Endodermal cell (in vitro differentiated cells): ENCODE measurements around the gene MTFR1L. TPM values are rescaled to one million over a fixed set of nuclear protein-coding genes. Genes with fewer than 3 reads are reported as not detected.
A peak's percentile ranks its signal among the peaks of the same experiment; 100 is the strongest.

Source experiments
- DNase-seq: peaks from one replicate; pipeline ENCODE4 v3.0.0-alpha.2; 2017
- H3K27ac ChIP-seq: 2 replicates; pipeline ENCODE4 v1.5.1; 2013; ENCODE audit warnings: mild to moderate bottlenecking, low read depth, low read length, moderate library complexity
- H3K27me3 ChIP-seq: 2 replicates; pipeline ENCODE4 v1.6.1; 2013; ENCODE audit warnings: mild to moderate bottlenecking, low read length, moderate library complexity; ENCODE audit not compliant: insufficient read depth, control insufficient read depth, poor library complexity, severe bottlenecking
- H3K36me3 ChIP-seq: 2 replicates; pipeline ENCODE4 v1.7.0; 2013; ENCODE audit warnings: mild to moderate bottlenecking, low read length, moderate library complexity; ENCODE audit not compliant: control insufficient read depth, insufficient read depth
- H3K4me1 ChIP-seq: one replicate; pipeline ENCODE4 v1.7.0; 2013; ENCODE audit warnings: low read length; ENCODE audit not compliant: control insufficient read depth, insufficient read depth
- H3K4me3 ChIP-seq: 2 replicates; pipeline ENCODE4 v1.5.1; 2013; ENCODE audit warnings: mild to moderate bottlenecking, low read length, moderate library complexity
- H3K9ac ChIP-seq: 2 replicates; pipeline ENCODE4 v1.6.1; 2013; ENCODE audit warnings: mild to moderate bottlenecking, low read length, moderate library complexity; ENCODE audit not compliant: poor library complexity, severe bottlenecking; ENCODE audit errors: extremely low read depth
- H3K9me3 ChIP-seq: 2 replicates; pipeline ENCODE4 v1.6.1; 2013; ENCODE audit warnings: mild to moderate bottlenecking, low read length, moderate library complexity; ENCODE audit not compliant: control insufficient read depth
- H3K27ac Mint-ChIP-seq: 2 replicates; pipeline ENCODE4 v1.8.0; 2020; ENCODE audit warnings: mixed read lengths
- H3K27me3 Mint-ChIP-seq: 2 replicates; pipeline ENCODE4 v1.8.0; 2021; ENCODE audit warnings: mild to moderate bottlenecking, mixed read lengths; ENCODE audit not compliant: insufficient read depth
- H3K36me3 Mint-ChIP-seq: 2 replicates; pipeline ENCODE4 v1.8.0; 2020; ENCODE audit warnings: low read depth, mixed read lengths
- H3K4me1 Mint-ChIP-seq: 2 replicates; pipeline ENCODE4 v1.8.0; 2020; ENCODE audit warnings: mixed read lengths
- H3K4me3 Mint-ChIP-seq: 2 replicates; pipeline ENCODE4 v1.8.0; 2020; ENCODE audit warnings: mild to moderate bottlenecking, moderate library complexity, mixed read lengths
- H3K9me3 Mint-ChIP-seq: 2 replicates; pipeline ENCODE4 v1.8.0; 2020; ENCODE audit warnings: mild to moderate bottlenecking, mixed read lengths
- CTCF ChIP-seq: fragments of 200-600 bp; sonication (generic); conservative IDR thresholded peaks from 2 replicates; pipeline ENCODE4 v1.5.0; 2021; ENCODE audit warnings: antibody characterized with exemption, mild to moderate bottlenecking
- WGBS, 2 experiments: methylation state at CpG; one replicate each; pipeline versions ENCODE4 v1.1.5 to v1.1.7; 2013; ENCODE audit warnings: missing lambda C conversion rate in 2 of 2, mixed read lengths in 1 of 2; ENCODE audit not compliant: insufficient coverage in 1 of 2, insufficient read length in 1 of 2; 5-methylcytosine and 5-hydroxymethylcytosine counted together
- total RNA-seq, 2 donors: library from RNA; stranded (reverse); fragmentation: NEBNext Ultra II Directional in 1 of 2; extraction: Animal tissue kit (Norgen Biotek cat#: 25700) in 1 of 2; gene quantifications; 2 replicates in 1 of 2; 3 replicates in 1 of 2; pipeline ENCODE4 v1.2.1, GENCODE V29; 2021

Gene MTFR1L
- total RNA-seq, 2 donors from 2014 or later, result 31.6 to 36.2 TPM

- Histone ChIP-seq H3K9me3 (no peaks in the 10 kb centered on the region), H3K36me3 (peaks cover 7% of the 10 kb centered on the region), H3K27ac (peak overlapping the region; percentile 76), H3K9ac (peak overlapping the region; percentile 64), H3K27me3 (no peaks in the 10 kb centered on the region), H3K4me3 (peak overlapping the region; percentile 87), H3K4me1 (peaks cover 5% of the 10 kb centered on the region)
- peak; percentile 45 for DNase-seq
- Mint-ChIP-seq H3K9me3 (no peaks in the 10 kb centered on the region), H3K27ac (peak overlapping the region; percentile 96), H3K36me3 (peaks cover 18% of the 10 kb centered on the region), H3K27me3 (peaks cover 9% of the 10 kb centered on the region), H3K4me3 (peak overlapping the region; percentile 81), H3K4me1 (peaks cover 29% of the 10 kb centered on the region)
- TF ChIP-seq CTCF, result no peak
- WGBS, 2 experiments, result 94 to 96% methylated on average over 5 to 6 of the region's 6 CpGs
Observed at GRCh38 chr1:25818569-25818968, 1.2 kb upstream of the MTFR1L start.

DNA sequence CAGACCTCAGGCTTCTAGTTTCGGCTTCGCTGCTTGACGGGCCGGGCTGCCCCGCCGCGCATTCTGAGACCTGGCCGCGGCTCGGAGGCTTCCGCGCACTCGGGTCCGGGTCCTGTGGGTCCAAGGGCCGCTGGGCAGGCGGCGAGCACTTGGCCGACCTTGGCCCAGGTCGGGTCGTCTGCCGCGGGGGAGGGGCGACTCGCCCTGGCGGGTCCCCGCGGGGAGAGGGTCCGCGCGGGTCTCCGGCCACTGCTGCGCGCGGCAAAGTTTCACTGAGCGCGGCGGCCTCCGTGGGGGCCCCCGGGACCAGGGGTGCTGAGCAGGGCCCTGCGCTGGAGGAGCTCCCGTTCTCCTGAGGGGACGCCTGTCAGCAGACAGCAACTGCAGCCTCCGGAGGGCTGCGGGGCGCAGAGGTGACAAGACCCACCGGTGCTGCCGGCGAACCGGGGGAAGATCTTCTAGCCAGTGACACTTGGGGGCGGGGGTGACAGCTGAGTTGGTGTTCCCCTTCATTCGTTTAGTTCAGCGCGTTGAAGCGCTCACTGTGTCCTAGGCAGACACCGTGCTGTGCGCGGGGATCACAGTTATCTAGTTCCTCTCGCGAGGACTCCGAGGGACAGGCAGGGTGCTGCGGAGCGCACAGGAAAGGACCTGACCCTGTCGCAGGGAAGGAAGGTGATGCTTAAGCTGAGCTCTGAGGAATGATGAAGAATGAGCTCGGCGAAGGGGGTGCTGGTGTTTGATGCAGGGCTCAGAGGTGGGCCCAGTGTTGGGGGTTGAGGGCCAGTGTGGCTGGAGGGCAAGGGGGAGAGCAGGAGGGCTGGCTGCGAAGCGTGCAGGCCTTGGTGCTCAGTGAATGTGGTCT lies 725 bp downstream of the MTFR1L start:
- peaks cover 5% of the 10 kb centered on the region for H3K4me1 ChIP-seq
- peaks cover 7% of the 10 kb centered on the region for H3K36me3 ChIP-seq
- no peaks in the 10 kb centered on the region for H3K9me3 Mint-ChIP-seq
- H3K9ac ChIP-seq, result peak overlapping the region; percentile 64
- peak overlapping the region; percentile 90 for H3K27ac Mint-ChIP-seq
- TF ChIP-seq CTCF, result no peak
- no peaks in the 10 kb centered on the region for H3K9me3 ChIP-seq
- peaks cover 11% of the 10 kb centered on the region for H3K36me3 Mint-ChIP-seq
- WGBS, 2 experiments, result 3 to 5% methylated on average over 41 to 67 of the region's 67 CpGs
- peaks cover 9% of the 10 kb centered on the region for H3K27me3 Mint-ChIP-seq
- H3K27ac ChIP-seq, result peak overlapping the region; percentile 76
- no peaks in the 10 kb centered on the region for H3K27me3 ChIP-seq
- peaks cover 29% of the 10 kb centered on the region for H3K4me1 Mint-ChIP-seq
- peak overlapping the region; percentile 81 for H3K4me3 Mint-ChIP-seq
- peak overlapping the region; percentile 87 for H3K4me3 ChIP-seq
- peak; percentile 88 for DNase-seq

DNA sequence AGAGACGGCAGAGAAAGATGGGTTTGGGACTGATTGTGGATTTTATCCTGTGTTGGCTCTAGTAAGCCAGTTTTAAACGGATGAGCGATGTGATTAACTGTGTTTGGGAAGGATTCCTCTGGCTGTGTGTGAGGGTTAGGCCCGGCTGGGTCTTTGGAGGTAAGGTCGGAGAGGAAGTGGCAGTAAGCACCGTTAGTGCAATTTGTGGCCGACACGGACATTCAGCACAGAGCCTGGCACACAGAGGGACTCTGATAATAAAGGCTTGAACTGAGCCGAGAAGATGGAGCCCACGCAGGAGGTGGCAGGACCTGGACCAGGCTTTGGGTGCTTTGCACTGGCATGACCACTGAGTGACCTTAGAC lies 1.3 kb downstream of the MTFR1L start:
- Mint-ChIP-seq H3K36me3 (peaks cover 10% of the 10 kb centered on the region), H3K4me3 (peak overlapping the region; percentile 81), H3K27ac (no peak overlapping the region), H3K27me3 (peaks cover 9% of the 10 kb centered on the region), H3K9me3 (no peaks in the 10 kb centered on the region), H3K4me1 (peaks cover 29% of the 10 kb centered on the region)
- Histone ChIP-seq H3K27me3 (no peaks in the 10 kb centered on the region), H3K4me3 (peak overlapping the region; percentile 87), H3K9me3 (no peaks in the 10 kb centered on the region), H3K4me1 (peaks cover 5% of the 10 kb centered on the region), H3K36me3 (peaks cover 4% of the 10 kb centered on the region), H3K27ac (no peak overlapping the region), H3K9ac (no peak overlapping the region)
- WGBS, 2 experiments, result 63 to 73% methylated on average over 8 to 10 of the region's 10 CpGs
- DNase-seq, result no peak
- TF ChIP-seq CTCF, result no peak
